ENCODE results near the gene ENPEP.

The ENPEP gene

GRCh38 chr4:110505440-110505839 is 29.5 kb downstream of the ENPEP start:
- no peak overlapping the region for H3K27ac ChIP-seq (ENCODE audit: low read depth, low read length)
- no peak overlapping the region for H3K9ac ChIP-seq (ENCODE audit: low read length)
- no peaks in the 10 kb centered on the region for H3K36me3 ChIP-seq (ENCODE audit: control insufficient read depth, insufficient read depth, low read length)
- no peaks in the 10 kb centered on the region for H3K27me3 ChIP-seq (ENCODE audit: control insufficient read depth, insufficient read depth, low read length)
- no peaks in the 10 kb centered on the region for H3K4me1 ChIP-seq (ENCODE audit: control insufficient read depth, insufficient read depth, low read length)
- H3K9me3 ChIP-seq (ENCODE audit: control insufficient read depth, insufficient read depth, low read depth, low read length): no peaks in the 10 kb centered on the region
- no peak overlapping the region for H3K4me3 ChIP-seq (ENCODE audit: low read depth, low read length)

GRCh38 chr4:110508827-110509710 is 33.1 kb downstream of the ENPEP start:
- Histone ChIP-seq H3K27me3 (ENCODE audit: control insufficient read depth, insufficient read depth, low read length) (no peaks in the 10 kb centered on the region), H3K36me3 (ENCODE audit: control insufficient read depth, insufficient read depth, low read length) (no peaks in the 10 kb centered on the region), H3K4me3 (ENCODE audit: low read depth, low read length) (no peak overlapping the region), H3K9me3 (ENCODE audit: control insufficient read depth, insufficient read depth, low read depth, low read length) (no peaks in the 10 kb centered on the region), H3K9ac (ENCODE audit: low read length) (no peak overlapping the region), H3K27ac (ENCODE audit: low read depth, low read length) (no peak overlapping the region), H3K4me1 (ENCODE audit: control insufficient read depth, insufficient read depth, low read length) (no peaks in the 10 kb centered on the region)

DNA sequence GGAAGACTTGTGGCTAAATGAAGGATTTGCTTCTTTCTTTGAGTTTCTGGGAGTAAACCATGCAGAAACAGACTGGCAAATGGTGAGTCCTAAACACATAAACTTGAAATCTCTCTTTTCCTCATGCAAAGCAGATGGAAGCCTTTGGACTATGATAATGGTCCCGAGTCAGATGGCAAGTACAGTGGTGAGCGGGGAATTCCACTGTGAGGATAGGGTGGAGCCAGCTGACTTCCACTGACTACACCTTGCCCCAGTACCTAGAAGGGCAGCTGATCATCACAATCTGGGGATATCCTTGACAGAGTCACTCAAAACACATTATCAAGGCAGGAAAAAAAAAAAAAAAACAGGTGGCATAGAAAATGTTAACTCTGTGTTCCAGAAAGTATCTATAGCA is 34.3 kb downstream of the ENPEP start:
- Histone ChIP-seq H3K36me3 (ENCODE audit: control insufficient read depth, insufficient read depth, low read length) (no peaks in the 10 kb centered on the region), H3K4me3 (ENCODE audit: low read depth, low read length) (no peak overlapping the region), H3K9ac (ENCODE audit: low read length) (no peak overlapping the region), H3K4me1 (ENCODE audit: control insufficient read depth, insufficient read depth, low read length) (no peaks in the 10 kb centered on the region), H3K9me3 (ENCODE audit: control insufficient read depth, insufficient read depth, low read depth, low read length) (no peaks in the 10 kb centered on the region), H3K27me3 (ENCODE audit: control insufficient read depth, insufficient read depth, low read length) (no peaks in the 10 kb centered on the region), H3K27ac (ENCODE audit: low read depth, low read length) (no peak overlapping the region)

- Histone ChIP-seq H3K27ac (ENCODE audit: low read depth, low read length) (no peak overlapping the region), H3K4me1 (ENCODE audit: control insufficient read depth, insufficient read depth, low read length) (peaks cover 4% of the 10 kb centered on the region; the same call in 1 of the 2 replicates), H3K27me3 (ENCODE audit: control insufficient read depth, insufficient read depth, low read length) (no peaks in the 10 kb centered on the region), H3K36me3 (ENCODE audit: control insufficient read depth, insufficient read depth, low read length) (no peaks in the 10 kb centered on the region), H3K9ac (ENCODE audit: low read length) (no peak overlapping the region), H3K9me3 (ENCODE audit: control insufficient read depth, insufficient read depth, low read depth, low read length) (no peaks in the 10 kb centered on the region), H3K4me3 (ENCODE audit: low read depth, low read length) (no peak overlapping the region)
Measured at GRCh38 chr4:110510955-110511544, 35.1 kb downstream of the ENPEP start.

DNA sequence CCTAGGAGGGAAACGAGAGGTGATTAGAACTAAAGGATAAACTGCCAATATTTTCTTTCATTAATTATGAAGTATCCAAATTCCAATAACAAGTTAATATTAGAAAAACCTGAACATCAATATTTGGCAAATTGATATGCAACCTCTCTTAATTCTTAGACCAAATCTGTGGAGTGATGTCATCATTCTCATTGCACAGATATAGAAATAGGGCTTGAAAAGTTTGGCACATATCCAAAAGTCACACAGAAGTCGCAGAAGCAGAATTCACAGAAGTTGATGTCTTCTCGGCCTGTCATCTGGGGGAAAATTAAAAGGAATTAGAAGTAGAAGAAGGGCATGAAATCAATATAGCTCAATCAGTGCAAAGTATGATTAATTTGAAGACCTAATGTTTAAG is 36.9 kb downstream of the ENPEP start:
- H3K4me1 ChIP-seq (ENCODE audit: control insufficient read depth, insufficient read depth, low read length): peaks cover 4% of the 10 kb centered on the region; the same call in 1 of the 2 replicates
- H3K9me3 ChIP-seq (ENCODE audit: control insufficient read depth, insufficient read depth, low read depth, low read length): no peaks in the 10 kb centered on the region
- no peaks in the 10 kb centered on the region for H3K27me3 ChIP-seq (ENCODE audit: control insufficient read depth, insufficient read depth, low read length)
- no peak overlapping the region for H3K4me3 ChIP-seq (ENCODE audit: low read depth, low read length)
- H3K27ac ChIP-seq (ENCODE audit: low read depth, low read length): no peak overlapping the region
- no peak overlapping the region for H3K9ac ChIP-seq (ENCODE audit: low read length)
- no peaks in the 10 kb centered on the region for H3K36me3 ChIP-seq (ENCODE audit: control insufficient read depth, insufficient read depth, low read length)

DNA sequence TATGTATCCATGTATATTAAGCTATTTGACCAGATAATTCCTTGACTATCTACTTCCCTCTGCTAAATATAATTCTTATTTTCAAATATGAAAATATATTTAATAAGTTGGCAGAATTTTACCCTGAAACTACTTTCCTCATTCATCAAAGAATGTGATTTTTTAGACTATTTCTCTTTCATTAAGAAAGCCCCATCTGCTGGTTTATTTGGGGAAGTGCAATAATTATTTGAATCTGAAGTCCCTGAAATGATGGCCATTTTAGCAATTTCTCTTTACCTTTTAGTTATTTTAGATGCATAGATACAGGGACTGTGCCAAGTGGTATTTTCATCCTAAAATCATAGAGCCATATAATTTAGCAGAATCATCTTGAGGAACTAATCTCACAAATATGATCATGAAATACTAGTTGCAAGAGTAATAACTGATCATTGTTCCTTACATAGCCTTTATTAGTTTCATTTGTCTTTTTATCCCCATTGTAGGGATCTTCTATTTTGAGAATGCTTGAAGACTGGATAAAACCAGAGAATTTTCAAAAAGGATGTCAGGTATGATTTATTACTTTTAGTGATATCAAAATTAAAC is 39.0 kb downstream of the ENPEP start:
- no peak overlapping the region for H3K27ac ChIP-seq (ENCODE audit: low read depth, low read length)

DNA sequence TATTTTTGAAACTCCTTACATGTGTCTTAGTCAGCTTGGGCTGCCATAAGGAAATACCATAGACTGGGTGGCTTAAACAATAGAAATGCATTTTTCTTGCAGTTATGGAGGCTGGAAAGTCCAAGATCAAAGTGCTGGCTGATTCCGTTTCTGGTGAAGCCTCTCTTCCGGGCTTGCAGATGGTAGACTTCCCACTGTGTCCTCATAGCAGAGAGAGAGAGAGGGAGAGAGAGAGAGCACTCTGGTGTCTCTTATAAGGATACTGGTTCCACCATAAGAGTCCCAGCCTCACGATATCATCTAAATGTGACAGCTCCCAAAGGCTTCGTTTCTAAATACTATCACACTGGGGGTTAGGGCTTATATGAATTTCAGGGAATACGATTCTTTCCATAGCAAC is 39.7 kb downstream of the ENPEP start:
- H3K4me1 ChIP-seq (ENCODE audit: control insufficient read depth, insufficient read depth, low read length): peaks cover 4% of the 10 kb centered on the region; the same call in 1 of the 2 replicates
- H3K9me3 ChIP-seq (ENCODE audit: control insufficient read depth, insufficient read depth, low read depth, low read length): no peaks in the 10 kb centered on the region
- no peak overlapping the region for H3K27ac ChIP-seq (ENCODE audit: low read depth, low read length)
- H3K27me3 ChIP-seq (ENCODE audit: control insufficient read depth, insufficient read depth, low read length): no peaks in the 10 kb centered on the region
- no peak overlapping the region for H3K4me3 ChIP-seq (ENCODE audit: low read depth, low read length)
- H3K9ac ChIP-seq (ENCODE audit: low read length): no peak overlapping the region
- H3K36me3 ChIP-seq (ENCODE audit: control insufficient read depth, insufficient read depth, low read length): no peaks in the 10 kb centered on the region

More for the DNA sequence above, 39.0 kb downstream of the ENPEP start:
- Histone ChIP-seq H3K36me3 (ENCODE audit: control insufficient read depth, insufficient read depth, low read length) (no peaks in the 10 kb centered on the region), H3K9me3 (ENCODE audit: control insufficient read depth, insufficient read depth, low read depth, low read length) (no peaks in the 10 kb centered on the region), H3K9ac (ENCODE audit: low read length) (no peak overlapping the region), H3K4me3 (ENCODE audit: low read depth, low read length) (no peak overlapping the region), H3K4me1 (ENCODE audit: control insufficient read depth, insufficient read depth, low read length) (peaks cover 4% of the 10 kb centered on the region; the same call in 1 of the 2 replicates), H3K27me3 (ENCODE audit: control insufficient read depth, insufficient read depth, low read length) (no peaks in the 10 kb centered on the region)

- Histone ChIP-seq H3K4me3 (ENCODE audit: low read depth, low read length) (no peak overlapping the region), H3K36me3 (ENCODE audit: control insufficient read depth, insufficient read depth, low read length) (no peaks in the 10 kb centered on the region), H3K27ac (ENCODE audit: low read depth, low read length) (no peak overlapping the region), H3K9me3 (ENCODE audit: control insufficient read depth, insufficient read depth, low read depth, low read length) (no peaks in the 10 kb centered on the region), H3K4me1 (ENCODE audit: control insufficient read depth, insufficient read depth, low read length) (peaks cover 4% of the 10 kb centered on the region; the same call in 1 of the 2 replicates), H3K27me3 (ENCODE audit: control insufficient read depth, insufficient read depth, low read length) (no peaks in the 10 kb centered on the region), H3K9ac (ENCODE audit: low read length) (no peak overlapping the region)
Measured at GRCh38 chr4:110516106-110516922, 40.4 kb downstream of the ENPEP start.

DNA sequence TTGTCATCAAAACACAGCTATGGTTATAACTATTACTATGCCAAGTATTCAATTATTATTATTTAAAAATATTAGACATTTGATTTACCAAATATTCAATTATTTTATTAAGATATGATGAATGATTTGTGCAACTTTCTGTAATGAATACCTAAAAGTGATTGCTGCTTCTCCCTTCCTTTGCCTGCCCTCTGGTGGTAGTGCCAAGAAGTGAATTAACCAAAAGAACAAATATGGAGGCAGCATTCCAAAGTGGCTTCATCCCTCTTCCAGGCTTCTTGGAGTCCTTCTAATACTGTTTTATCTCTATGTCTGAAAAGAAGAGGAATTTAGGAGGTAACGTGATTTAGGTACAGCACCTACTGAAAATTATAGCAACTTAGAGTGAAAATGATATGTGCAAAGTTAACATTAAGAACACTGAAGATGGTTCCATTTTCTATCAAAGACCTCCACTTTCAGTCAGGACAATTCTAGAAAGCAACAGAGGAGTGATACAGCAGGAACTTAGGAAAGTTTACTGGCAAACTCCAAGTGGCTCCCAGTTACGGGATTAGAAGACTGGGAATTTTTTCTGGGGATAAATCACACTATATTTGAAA is 43.0 kb downstream of the ENPEP start:
- no peak overlapping the region for H3K9ac ChIP-seq (ENCODE audit: low read length)
- peaks cover 4% of the 10 kb centered on the region; the same call in 1 of the 2 replicates for H3K4me1 ChIP-seq (ENCODE audit: control insufficient read depth, insufficient read depth, low read length)
- H3K9me3 ChIP-seq (ENCODE audit: control insufficient read depth, insufficient read depth, low read depth, low read length): no peaks in the 10 kb centered on the region
- H3K36me3 ChIP-seq (ENCODE audit: control insufficient read depth, insufficient read depth, low read length): no peaks in the 10 kb centered on the region
- no peaks in the 10 kb centered on the region for H3K27me3 ChIP-seq (ENCODE audit: control insufficient read depth, insufficient read depth, low read length)
- no peak overlapping the region for H3K27ac ChIP-seq (ENCODE audit: low read depth, low read length)
- no peak overlapping the region for H3K4me3 ChIP-seq (ENCODE audit: low read depth, low read length)

DNA sequence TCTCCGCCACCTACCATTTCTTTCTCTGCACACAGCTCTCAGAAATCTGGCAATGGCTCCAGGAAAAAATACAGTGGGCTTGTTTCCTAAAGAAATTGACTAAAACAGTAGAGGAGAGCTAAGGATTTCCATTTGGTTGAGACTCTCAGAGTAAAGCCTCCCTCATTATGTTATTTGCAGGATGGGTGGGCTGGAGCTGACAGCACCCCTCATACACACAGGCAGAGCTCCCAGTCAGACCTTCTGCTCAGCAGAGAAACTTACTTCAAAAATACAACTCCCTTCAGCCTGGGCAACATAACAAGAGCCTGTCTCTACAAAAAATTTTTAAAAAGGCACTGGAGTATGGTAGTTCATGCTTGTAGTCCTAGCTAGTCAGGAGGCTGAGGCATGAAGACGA is 44.9 kb downstream of the ENPEP start:
- Histone ChIP-seq H3K36me3 (ENCODE audit: control insufficient read depth, insufficient read depth, low read length) (no peaks in the 10 kb centered on the region), H3K9ac (ENCODE audit: low read length) (no peak overlapping the region), H3K27me3 (ENCODE audit: control insufficient read depth, insufficient read depth, low read length) (no peaks in the 10 kb centered on the region), H3K9me3 (ENCODE audit: control insufficient read depth, insufficient read depth, low read depth, low read length) (no peaks in the 10 kb centered on the region), H3K27ac (ENCODE audit: low read depth, low read length) (no peak overlapping the region), H3K4me1 (ENCODE audit: control insufficient read depth, insufficient read depth, low read length) (no peaks in the 10 kb centered on the region; the same call in 1 of the 2 replicates), H3K4me3 (ENCODE audit: low read depth, low read length) (no peak overlapping the region)
